Measurements from ENCODE around the gene FAS.

DNA sequence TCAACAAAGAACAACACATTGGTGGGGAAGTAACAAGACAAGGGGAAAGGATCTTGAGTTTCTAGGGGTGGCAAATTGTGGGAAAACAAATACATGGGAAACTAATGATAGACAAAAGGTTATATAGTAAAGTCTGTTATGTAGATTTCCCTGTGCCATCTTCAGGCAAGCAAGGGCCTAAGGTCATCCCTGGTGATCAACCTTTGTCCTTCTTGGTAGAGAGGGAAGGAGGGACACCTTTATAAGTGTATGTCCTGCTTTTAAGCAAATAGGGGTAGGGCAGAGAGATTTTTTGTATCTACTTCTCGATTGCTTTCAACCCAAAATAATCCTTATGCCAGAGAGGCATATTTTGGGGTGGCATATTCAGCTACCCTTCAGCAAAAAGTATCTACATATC lies 26.2 kb upstream of the FAS start:
- TF ChIP-seq GABPA (IDR thresholded peaks at IDR 0.05 in 1 of 2, conservative IDR thresholded peaks at IDR 0.05 in 1 of 2), result no peak
- TF ChIP-seq, protein P1, sequence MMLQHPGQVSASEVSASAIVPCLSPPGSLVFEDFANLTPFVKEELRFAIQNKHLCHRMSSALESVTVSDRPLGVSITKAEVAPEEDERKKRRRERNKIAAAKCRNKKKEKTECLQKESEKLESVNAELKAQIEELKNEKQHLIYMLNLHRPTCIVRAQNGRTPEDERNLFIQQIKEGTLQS (IDR thresholded peaks at IDR 0.05), result no peak
- TF ChIP-seq, protein P2, sequence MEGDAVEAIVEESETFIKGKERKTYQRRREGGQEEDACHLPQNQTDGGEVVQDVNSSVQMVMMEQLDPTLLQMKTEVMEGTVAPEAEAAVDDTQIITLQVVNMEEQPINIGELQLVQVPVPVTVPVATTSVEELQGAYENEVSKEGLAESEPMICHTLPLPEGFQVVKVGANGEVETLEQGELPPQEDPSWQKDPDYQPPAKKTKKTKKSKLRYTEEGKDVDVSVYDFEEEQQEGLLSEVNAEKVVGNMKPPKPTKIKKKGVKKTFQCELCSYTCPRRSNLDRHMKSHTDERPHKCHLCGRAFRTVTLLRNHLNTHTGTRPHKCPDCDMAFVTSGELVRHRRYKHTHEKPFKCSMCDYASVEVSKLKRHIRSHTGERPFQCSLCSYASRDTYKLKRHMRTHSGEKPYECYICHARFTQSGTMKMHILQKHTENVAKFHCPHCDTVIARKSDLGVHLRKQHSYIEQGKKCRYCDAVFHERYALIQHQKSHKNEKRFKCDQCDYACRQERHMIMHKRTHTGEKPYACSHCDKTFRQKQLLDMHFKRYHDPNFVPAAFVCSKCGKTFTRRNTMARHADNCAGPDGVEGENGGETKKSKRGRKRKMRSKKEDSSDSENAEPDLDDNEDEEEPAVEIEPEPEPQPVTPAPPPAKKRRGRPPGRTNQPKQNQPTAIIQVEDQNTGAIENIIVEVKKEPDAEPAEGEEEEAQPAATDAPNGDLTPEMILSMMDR (IDR thresholded peaks at IDR 0.05; ENCODE audit: low read depth, low read length, missing input control), result no peak

Data from liver (tissue), 3 donors.